ENCODE data around the gene CMTM4.

- TF ChIP-seq POLR2AphosphoS5 (IDR thresholded peaks at IDR 0.05; ENCODE audit: borderline replicate concordance, low read depth, low read length) = no peak
- no peak for TF ChIP-seq EZH2 (IDR thresholded peaks at IDR 0.05)
Observed at GRCh38 chr16:66719246-66719645, 22.7 kb upstream of the CMTM4 start.

Data from SK-N-MC (cell line).